Neural crest cell (in vitro differentiated cells): Measurements from ENCODE around the gene CFAP206. TPM values are rescaled to one million over a fixed set of nuclear protein-coding genes. Genes with fewer than 3 reads are reported as not detected.
"Not testable (repeated sequence)": the region's sequence is repeated elsewhere in the genome, so short reads cannot be mapped to it uniquely, and the experiment has no call there.

Experiments
- DNase-seq: peaks from one replicate; pipeline ENCODE4 v3.0.0; 2021; ENCODE audit warnings: low read depth, mixed read lengths, low spot score
- H3K27ac Mint-ChIP-seq: one replicate; pipeline ENCODE4 v1.8.0; 2021; ENCODE audit warnings: mild to moderate bottlenecking, mixed read lengths; ENCODE audit not compliant: unreplicated experiment
- H3K27me3 Mint-ChIP-seq: 2 replicates; pipeline ENCODE4 v1.8.0; 2021; ENCODE audit warnings: low read depth, mild to moderate bottlenecking, mixed read lengths
- H3K36me3 Mint-ChIP-seq: 2 replicates; pipeline ENCODE4 v1.8.0; 2021; ENCODE audit warnings: low read depth, mild to moderate bottlenecking, mixed read lengths
- H3K4me1 Mint-ChIP-seq: 2 replicates; pipeline ENCODE4 v1.8.0; 2021; ENCODE audit warnings: mixed read lengths
- H3K4me3 Mint-ChIP-seq: one replicate; pipeline ENCODE4 v1.8.0; 2021; ENCODE audit warnings: mild to moderate bottlenecking, mixed read lengths
- H3K9me3 Mint-ChIP-seq: 2 replicates; pipeline ENCODE4 v1.8.0; 2021; ENCODE audit warnings: mixed read lengths
- total RNA-seq: library from RNA; stranded (reverse); gene quantifications from 2 replicates; pipeline ENCODE4 v1.2.1, GENCODE V29; 2021
- TF ChIP-seq, protein P1 (sequence below): fragments of 200-600 bp; sonication (generic); conservative IDR thresholded peaks from 2 replicates; pipeline ENCODE4 v1.5.0; 2021; ENCODE audit warnings: antibody characterized with exemption, mild to moderate bottlenecking

Gene CFAP206
- total RNA-seq, 1 donor from 2014 or later = 0.93 TPM

DNA sequence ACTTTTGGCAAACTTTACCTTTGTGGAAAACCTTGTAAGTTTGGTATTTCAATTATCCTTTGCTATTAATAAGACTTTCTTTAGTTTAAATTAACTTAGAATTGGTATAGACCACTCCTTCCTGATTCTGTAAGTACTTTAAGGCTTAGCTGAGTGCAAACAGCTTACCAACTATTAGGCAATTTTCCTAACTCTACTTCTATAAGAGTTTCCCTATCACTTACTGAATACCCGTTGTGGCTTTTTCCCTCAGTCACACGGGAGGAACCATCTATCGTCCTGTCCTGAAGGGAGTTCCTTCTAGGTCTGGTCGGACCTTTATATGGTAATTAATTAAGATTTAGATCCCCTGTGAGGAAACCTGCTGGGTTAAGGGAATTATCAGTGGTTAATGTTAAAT, 74.6 kb downstream of the CFAP206 start:
- no peaks in the 10 kb centered on the region for H3K9me3 Mint-ChIP-seq
- H3K27ac Mint-ChIP-seq = no peak overlapping the region
- H3K36me3 Mint-ChIP-seq = peaks cover 6% of the 10 kb centered on the region
- TF ChIP-seq, protein P1, sequence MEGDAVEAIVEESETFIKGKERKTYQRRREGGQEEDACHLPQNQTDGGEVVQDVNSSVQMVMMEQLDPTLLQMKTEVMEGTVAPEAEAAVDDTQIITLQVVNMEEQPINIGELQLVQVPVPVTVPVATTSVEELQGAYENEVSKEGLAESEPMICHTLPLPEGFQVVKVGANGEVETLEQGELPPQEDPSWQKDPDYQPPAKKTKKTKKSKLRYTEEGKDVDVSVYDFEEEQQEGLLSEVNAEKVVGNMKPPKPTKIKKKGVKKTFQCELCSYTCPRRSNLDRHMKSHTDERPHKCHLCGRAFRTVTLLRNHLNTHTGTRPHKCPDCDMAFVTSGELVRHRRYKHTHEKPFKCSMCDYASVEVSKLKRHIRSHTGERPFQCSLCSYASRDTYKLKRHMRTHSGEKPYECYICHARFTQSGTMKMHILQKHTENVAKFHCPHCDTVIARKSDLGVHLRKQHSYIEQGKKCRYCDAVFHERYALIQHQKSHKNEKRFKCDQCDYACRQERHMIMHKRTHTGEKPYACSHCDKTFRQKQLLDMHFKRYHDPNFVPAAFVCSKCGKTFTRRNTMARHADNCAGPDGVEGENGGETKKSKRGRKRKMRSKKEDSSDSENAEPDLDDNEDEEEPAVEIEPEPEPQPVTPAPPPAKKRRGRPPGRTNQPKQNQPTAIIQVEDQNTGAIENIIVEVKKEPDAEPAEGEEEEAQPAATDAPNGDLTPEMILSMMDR = no peak
- no peaks in the 10 kb centered on the region for H3K4me1 Mint-ChIP-seq
- no peak overlapping the region for H3K4me3 Mint-ChIP-seq
- no peak for DNase-seq
- no peaks in the 10 kb centered on the region for H3K27me3 Mint-ChIP-seq

DNA sequence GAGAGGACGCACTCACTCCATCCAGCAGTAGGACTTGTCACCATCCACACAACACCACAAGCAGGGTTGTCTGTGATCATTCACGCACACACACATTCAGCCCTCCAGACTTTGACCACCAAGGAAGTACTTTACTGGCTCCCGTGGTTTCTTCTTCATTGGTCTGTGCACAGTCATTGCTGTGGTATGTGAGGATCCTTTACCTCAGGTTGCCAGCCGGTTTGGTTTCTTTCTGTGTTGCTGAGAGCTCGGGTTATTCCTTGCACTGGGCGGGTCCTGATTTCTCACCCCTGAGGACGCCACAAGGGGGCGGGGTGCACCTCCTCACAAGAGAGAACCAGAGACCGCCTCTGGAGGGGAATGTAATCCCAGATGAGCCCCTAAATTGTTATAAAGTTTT, 76.2 kb downstream of the CFAP206 start:
- H3K4me3 Mint-ChIP-seq = no peak overlapping the region
- no peaks in the 10 kb centered on the region for H3K4me1 Mint-ChIP-seq
- no peaks in the 10 kb centered on the region for H3K9me3 Mint-ChIP-seq
- H3K27me3 Mint-ChIP-seq = no peaks in the 10 kb centered on the region
- no peak overlapping the region for H3K27ac Mint-ChIP-seq
- TF ChIP-seq, protein P1 = peak; percentile 52
- H3K36me3 Mint-ChIP-seq = peaks cover 6% of the 10 kb centered on the region
- peak; percentile 41 for DNase-seq

DNA sequence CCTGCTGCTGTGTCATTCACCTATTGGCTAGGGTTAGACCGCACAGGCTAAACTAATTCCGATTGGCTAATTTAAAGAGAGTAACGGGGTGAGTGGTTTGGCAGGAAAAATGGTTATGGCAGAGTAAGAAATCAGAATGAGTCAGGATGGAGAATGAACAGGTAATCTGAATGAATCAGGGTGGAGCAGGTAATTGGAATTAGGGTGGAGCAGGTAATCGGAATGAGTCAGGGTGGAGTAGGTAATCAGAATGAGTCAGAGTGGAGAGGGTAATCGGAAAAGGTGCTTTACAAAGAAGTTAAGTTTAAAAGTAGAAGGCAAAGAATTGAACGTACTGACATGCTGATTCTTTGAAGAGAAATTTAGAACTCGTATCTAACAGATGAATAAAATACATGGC, 76.7 kb downstream of the CFAP206 start:
- Mint-ChIP-seq H3K27ac (no peak overlapping the region), H3K36me3 (peaks cover 6% of the 10 kb centered on the region), H3K4me1 (no peaks in the 10 kb centered on the region), H3K9me3 (no peaks in the 10 kb centered on the region), H3K4me3 (no peak overlapping the region), H3K27me3 (no peaks in the 10 kb centered on the region)
- TF ChIP-seq, protein P1 = no peak
- no peak for DNase-seq

DNA sequence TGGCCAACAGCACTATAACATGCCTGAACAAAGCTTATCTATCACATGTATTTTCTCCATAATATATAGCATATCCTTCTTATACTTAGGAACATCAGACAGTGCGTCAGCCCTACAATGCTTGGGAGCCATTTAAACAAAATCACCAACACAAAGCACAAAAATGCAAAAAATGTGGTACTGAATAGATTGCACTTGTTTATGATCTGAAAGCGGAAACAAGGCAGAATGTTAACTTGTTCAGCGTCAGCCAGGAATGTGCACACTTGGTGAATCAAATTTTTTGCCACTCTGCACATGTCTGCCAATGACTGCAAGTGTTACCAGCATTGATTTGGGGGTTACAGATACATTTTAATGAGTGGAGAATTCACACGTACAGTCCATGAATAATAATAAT, 79.8 kb downstream of the CFAP206 start:
- TF ChIP-seq, protein P1 = no peak
- H3K27ac Mint-ChIP-seq = no peak overlapping the region
- H3K9me3 Mint-ChIP-seq = no peaks in the 10 kb centered on the region
- no peak overlapping the region for H3K4me3 Mint-ChIP-seq
- H3K36me3 Mint-ChIP-seq = peaks cover 6% of the 10 kb centered on the region
- H3K4me1 Mint-ChIP-seq = no peaks in the 10 kb centered on the region
- no peaks in the 10 kb centered on the region for H3K27me3 Mint-ChIP-seq
- no peak for DNase-seq

DNA sequence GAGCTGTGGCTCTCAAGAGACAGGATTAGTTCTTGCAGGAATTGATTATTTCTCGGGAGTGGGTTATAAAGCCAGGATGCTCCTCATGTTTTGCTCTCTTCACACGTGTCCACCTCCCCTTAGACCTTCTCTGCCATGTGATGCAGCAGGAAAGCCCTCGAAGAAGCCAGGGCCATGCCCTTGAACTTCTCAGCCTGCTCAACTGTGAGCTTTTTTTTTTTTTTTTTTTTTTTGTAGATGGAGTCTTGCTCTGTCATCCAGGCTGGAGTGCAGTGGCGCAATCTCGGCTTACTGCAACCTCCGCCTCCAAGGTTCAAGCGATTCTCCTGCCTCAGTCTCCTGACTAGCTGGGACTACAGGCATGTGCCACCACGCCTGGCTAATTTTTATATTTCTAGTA, 81.6 kb downstream of the CFAP206 start:
- H3K27me3 Mint-ChIP-seq, H3K4me3 Mint-ChIP-seq, H3K9me3 Mint-ChIP-seq, DNase-seq, H3K27ac Mint-ChIP-seq, H3K4me1 Mint-ChIP-seq, H3K36me3 Mint-ChIP-seq: not testable (repeated sequence)

DNA sequence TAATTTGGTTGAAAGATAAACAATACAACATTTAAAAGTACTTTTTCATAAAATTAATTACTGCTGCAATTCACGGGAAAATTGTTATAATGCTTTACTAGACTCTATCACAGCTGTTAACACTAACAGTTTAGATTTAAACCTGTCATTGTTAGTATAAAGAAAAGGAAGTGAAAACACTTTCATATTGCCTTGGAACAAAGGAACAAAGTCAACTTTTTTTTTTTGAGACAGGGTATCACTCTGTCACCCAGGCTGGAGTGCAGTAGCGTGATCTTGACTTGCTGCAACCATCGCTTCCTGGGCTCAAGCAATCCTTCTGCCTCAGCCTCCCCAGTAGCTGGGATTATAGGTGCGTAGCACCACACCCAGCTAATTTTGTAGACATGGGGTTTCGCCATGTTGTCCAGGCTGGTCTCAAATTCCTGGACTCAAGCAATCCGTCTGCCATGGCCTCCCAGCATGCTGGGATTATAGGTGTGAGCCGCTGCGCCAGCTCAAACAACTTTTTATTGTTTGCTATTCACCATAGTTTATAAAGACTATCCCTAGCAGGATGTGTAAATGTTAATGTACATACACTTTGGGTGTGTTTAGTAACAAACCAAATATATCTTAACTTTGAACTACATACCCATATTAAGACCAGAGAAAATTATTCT, 87.1 kb downstream of the CFAP206 start:
- H3K4me3 Mint-ChIP-seq = no peak overlapping the region
- DNase-seq = no peak
- no peaks in the 10 kb centered on the region for H3K9me3 Mint-ChIP-seq
- H3K27me3 Mint-ChIP-seq = no peaks in the 10 kb centered on the region
- H3K4me1 Mint-ChIP-seq = no peaks in the 10 kb centered on the region
- H3K27ac Mint-ChIP-seq = no peak overlapping the region
- TF ChIP-seq, protein P1 = no peak
- H3K36me3 Mint-ChIP-seq = peaks cover 4% of the 10 kb centered on the region
